Measurements from ENCODE around the gene GCFC2.

GCFC2 gene

DNA sequence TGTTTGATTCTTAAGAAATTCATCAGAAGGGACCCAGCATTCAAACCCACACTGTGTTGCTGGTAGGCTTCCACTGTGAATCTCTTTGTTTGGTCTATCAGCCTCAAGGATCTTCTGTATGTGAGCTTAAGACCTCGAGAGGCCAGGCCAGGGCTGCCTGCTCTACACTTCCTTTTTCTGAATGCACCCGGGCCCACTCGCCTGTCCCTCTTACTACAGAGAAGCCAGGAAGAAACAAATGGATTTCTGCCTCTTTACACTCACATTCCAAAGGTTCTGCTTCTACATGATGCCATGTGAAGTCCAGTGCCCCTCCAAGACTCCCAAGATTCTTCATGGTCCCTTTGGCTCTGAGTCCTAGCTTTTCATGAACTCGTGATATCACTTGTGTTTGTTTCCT lies 89.5 kb downstream of the GCFC2 start:
- no peak for DNase-seq

DNA sequence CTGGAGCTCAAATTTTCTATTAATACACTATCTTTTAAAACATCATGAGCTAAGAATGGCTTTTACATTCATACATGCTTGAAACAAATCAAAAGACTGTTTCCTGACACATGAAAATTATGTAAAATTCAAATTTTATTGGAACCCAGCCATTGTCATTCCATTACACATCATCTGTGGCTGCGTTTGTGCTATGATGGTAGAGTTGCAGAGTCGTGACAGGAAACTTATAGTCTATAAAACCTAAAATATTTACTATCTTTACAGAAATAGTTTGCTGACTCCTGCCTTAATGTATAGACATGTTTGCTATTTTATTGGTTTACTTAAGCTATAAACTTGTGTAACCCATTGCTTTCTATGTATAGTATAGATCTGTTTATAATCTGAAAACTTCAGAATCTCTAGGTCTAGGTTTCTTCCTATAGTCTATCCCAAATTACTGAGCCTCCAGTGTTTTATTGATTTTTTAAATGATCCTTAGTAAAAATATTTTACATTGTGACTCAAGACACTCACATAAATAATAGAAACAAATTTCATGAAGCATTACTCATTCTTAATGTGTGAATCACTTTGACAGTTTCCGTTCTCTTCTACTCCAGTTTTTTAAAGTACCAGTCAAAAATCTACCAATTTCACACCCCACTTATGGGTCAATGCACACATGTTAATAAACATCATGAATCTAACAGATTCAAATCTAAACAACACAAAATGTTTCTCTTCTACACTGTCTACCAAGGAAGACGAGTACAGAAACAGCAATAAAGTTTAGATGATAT lies 90.6 kb downstream of the GCFC2 start:
- no peak for DNase-seq

DNA sequence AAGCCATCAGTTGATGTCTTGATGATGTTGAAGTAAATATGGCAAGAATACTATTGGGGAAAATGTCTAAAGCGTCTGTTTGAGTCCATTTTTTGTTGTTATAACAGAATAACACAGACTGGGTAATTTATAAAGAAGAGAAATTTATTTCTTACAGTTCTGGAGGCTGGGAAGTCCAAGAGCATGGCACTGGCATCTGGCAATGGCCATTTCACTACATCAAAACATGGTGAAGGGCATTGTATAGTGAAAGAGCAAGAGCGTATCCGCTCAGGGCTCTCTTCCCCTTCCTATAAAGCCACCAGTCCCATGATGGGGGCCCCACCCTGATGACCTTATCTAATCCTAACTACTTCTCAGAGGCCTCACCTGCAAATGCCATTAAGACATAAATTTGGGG lies 93.8 kb downstream of the GCFC2 start:
- no peak for DNase-seq

GRCh38 chr2:75616406-75616805 lies 94.3 kb downstream of the GCFC2 start:
- DNase-seq: no peak

DNA sequence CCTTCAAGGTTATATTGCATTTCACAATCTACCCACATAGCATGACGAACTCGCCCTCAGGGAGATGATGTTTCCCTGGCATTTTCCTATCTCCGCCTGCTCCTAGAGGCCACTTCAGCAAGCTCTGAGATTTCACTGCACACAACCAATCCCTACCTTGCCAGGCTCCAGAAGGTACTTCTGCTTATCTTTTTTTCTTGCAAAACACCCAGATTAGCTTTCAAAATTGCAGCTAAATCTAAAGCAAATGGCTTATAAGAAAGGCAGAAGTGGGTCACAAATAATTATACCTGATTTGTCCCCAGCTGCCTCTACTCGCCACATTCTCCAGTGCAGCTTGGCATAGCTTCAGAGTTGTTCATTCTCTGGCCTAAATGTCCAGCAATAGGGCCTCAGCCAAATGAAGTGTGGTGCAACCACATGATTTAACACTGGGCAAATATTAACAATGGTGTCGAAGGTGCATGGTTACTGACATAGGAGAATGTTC lies 96.5 kb downstream of the GCFC2 start:
- DNase-seq: no peak

- no peak for DNase-seq
These were observed 97.9 kb downstream of the GCFC2 start for GRCh38 chr2:75612862-75613243.
